ENCODE results near the gene TLE6.
"Not testable (repeated sequence)": the region's sequence is repeated elsewhere in the genome, so short reads cannot be mapped to it uniquely, and the experiment has no call there.

TLE6 gene

GRCh38 chr19:2974342-2975041 is 2.9 kb upstream of the TLE6 start:
- no peak for DNase-seq

- DNase-seq, result no peak
Measured at GRCh38 chr19:2976609-2977000, 759 bp upstream of the TLE6 start.

GRCh38 chr19:2977746-2978138 is 378 bp downstream of the TLE6 start:
- no peak for DNase-seq

GRCh38 chr19:2978166-2978767 is 903 bp downstream of the TLE6 start:
- no peak for DNase-seq

GRCh38 chr19:2978772-2979171 is 1.4 kb downstream of the TLE6 start:
- no peak for DNase-seq

GRCh38 chr19:2981898-2982297 is 4.5 kb downstream of the TLE6 start:
- DNase-seq, result no peak

- DNase-seq, result no peak
Measured at GRCh38 chr19:2982561-2982960, 5.2 kb downstream of the TLE6 start.

- peak; percentile 93 for DNase-seq
Measured at GRCh38 chr19:2982983-2983350, 5.6 kb downstream of the TLE6 start.

- peak; percentile 78 for DNase-seq
Measured at GRCh38 chr19:2983351-2984214, 6.2 kb downstream of the TLE6 start.

- DNase-seq, result no peak
Measured at GRCh38 chr19:2984215-2984528, 6.8 kb downstream of the TLE6 start.

- DNase-seq, result peak; percentile 52
Measured at GRCh38 chr19:2986951-2987524, 9.7 kb downstream of the TLE6 start.

- DNase-seq, result no peak
Measured at GRCh38 chr19:2987797-2988196, 10.4 kb downstream of the TLE6 start.

GRCh38 chr19:2988568-2988967 is 11.2 kb downstream of the TLE6 start:
- DNase-seq, result no peak

GRCh38 chr19:2989236-2989946 is 12.0 kb downstream of the TLE6 start:
- no peak for DNase-seq

GRCh38 chr19:2992333-2992732 is 15.0 kb downstream of the TLE6 start:
- not testable (repeated sequence) for DNase-seq

- DNase-seq, result no peak
Measured at GRCh38 chr19:2992958-2993357, 15.6 kb downstream of the TLE6 start.

GRCh38 chr19:2993579-2993978 is 16.2 kb downstream of the TLE6 start:
- DNase-seq, result no peak

- no peak for DNase-seq
Measured at GRCh38 chr19:2994588-2995131, 17.3 kb downstream of the TLE6 start.

- DNase-seq, result no peak
Measured at GRCh38 chr19:2997720-2998119, 20.4 kb downstream of the TLE6 start.

GRCh38 chr19:2998642-2999041 is 21.3 kb downstream of the TLE6 start:
- no peak for DNase-seq

GRCh38 chr19:3001235-3001800 is 24.0 kb downstream of the TLE6 start:
- no peak for DNase-seq

- DNase-seq, result no peak
Measured at GRCh38 chr19:3003046-3003445, 25.7 kb downstream of the TLE6 start.
